NOMO-1 treated with dmso at 0.1 percent for 144 hours (cell line): ENCODE results near the gene MYLK4.

Experiments used
- DNase-seq: peaks from one replicate; lab custom pipeline; 2025; ENCODE audit not compliant: unreplicated experiment; lab: John Stamatoyannopoulos, UW

MYLK4 gene

GRCh38 chr6:2756687-2757224 lies 6.0 kb upstream of the MYLK4 start:
- no peak for DNase-seq

- no peak for DNase-seq
Measured at GRCh38 chr6:2756241-2756640, 5.5 kb upstream of the MYLK4 start.

- no peak for DNase-seq
Measured at GRCh38 chr6:2755456-2755855, 4.7 kb upstream of the MYLK4 start.

GRCh38 chr6:2754911-2755310 lies 4.2 kb upstream of the MYLK4 start:
- no peak for DNase-seq

GRCh38 chr6:2754393-2754792 lies 3.7 kb upstream of the MYLK4 start:
- DNase-seq = no peak

- DNase-seq = no peak
Measured at GRCh38 chr6:2753743-2754142, 3.0 kb upstream of the MYLK4 start.

DNA sequence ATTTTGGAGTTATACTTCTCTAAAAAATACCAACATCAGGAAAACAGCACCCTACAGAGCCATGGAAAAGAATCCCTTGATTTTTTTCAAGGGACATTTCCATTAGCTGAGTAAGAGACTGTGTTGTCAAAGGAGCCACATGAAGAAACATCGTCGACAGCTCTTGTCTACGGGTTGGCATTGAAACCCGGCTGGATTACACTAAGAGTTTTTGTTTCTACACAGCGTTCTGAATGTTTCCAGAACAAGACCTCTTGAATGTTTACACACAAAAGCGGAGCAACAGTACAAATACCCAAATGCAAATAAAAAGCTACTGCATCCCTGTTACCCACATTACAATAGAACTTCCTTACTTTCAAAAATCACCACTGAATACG lies 2.4 kb upstream of the MYLK4 start:
- DNase-seq = no peak

DNA sequence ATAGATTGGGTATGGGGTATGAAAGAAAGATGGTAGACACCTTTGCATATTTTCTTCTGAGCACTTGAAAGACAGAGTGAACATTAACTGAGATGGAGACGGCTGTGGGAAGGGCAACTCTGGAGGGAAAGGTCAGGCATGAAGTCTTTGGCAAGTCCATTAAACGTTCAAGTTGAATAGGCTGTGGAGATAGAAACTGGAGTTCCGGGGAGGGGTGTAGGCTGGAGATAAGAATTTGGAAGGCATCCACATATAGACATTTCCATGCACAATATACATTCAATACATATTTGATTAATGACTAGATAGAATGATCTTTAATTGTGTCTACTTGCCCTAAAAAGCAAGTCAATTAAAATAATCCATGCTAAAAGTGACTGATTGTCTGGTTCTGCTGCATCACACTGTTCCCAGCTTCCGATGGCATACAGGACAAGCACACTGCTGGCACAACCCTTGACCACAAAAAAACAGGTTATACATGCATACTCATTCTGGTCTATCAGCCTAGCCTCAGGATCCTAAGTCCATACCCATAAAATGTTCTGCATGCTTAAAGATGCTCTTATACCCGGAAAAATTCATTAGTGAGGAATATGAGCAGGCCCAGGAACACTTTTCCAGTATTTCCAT lies 1.9 kb upstream of the MYLK4 start:
- no peak for DNase-seq

DNA sequence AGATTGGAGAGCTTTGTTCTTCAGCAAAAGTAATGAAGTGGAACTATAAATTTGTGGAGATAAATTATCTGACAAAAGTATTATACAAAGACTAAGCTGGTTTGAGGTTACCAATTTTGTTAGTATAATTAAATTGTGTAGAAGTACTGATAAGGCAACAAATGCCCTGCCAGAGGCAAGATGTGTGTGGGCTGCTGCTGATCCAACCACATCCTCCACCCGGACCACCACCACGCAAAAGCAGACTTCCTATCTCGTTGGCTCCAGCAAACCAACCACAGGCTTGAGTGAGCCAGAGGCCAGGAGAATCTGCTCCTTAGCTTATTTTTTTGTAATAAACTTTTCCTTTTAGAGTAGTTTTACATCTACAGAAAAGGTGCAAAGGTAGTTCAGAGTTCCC lies 1.1 kb upstream of the MYLK4 start:
- DNase-seq = no peak

- DNase-seq = peak; percentile 51
Measured at GRCh38 chr6:2749969-2750600, 637 bp downstream of the MYLK4 start.

- DNase-seq = no peak
Measured at GRCh38 chr6:2748183-2748582, 2.5 kb downstream of the MYLK4 start.

DNA sequence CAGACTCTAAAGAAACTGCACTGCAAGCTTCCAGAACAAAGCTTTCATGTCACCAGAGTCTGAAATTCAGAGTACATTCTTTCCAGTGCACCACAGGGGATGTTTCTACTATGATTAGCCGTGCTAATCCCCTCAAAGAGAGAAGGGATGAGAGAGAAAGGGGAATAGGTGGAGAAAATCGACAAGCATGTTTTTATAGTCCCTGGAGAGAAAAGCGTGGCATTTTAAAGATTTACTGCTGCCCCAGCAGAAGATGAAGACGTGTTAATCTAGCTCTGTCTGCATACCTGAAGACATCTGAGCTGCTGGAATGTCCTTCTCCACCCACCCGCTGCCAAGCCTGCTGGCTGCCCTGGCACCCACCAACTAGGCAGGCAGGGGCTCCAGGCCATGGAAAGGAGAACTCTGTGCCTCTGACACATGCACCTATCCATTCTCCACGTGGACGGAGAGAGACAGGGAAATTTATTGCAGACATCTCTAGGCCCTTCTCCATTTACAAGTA lies 4.1 kb downstream of the MYLK4 start:
- DNase-seq = no peak

DNA sequence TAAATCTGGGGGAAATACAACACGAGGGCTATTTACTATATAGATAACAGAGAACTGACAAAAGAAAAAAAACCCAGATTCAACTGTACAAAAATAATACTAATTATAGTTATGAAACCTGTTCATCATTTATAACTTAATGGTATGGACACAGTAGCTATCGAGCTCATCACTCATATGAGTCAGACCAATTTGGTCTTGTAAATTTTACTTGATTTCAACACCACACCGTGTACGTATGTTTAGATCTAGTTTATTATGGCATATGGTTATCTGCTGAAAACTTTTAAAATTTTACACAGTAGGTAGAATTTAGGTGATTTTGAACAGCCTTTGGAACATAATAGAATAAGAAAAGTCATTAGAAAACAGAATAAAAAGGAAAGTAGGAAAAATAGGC lies 5.5 kb downstream of the MYLK4 start:
- no peak for DNase-seq

- no peak for DNase-seq
Measured at GRCh38 chr6:2744778-2745177, 5.9 kb downstream of the MYLK4 start.

DNA sequence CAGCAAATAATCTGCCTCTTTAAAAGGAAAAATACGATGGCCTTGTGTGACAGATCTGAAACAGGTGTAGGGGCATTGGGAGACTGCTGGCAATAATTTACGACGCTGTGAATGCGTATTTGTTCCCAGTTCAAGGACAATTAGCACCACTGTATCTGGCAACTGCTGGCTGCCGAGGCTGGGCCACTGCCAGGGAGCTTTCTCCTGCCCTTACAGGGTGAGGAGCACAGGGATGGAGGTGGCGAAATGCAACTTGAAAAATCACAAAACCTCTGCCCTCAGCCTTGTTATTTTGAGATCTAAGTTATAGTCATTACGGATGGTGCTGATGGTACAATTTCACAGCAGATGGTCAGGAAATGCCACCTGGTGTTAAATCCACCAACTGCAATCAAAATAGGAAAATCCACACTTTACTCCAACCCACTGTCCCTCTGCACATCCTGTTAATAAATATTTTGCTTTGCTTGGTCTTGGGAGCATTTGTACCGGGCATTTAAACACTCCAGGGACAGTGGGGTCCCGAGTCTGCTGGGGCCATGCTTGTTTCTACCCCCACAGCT lies 6.4 kb downstream of the MYLK4 start:
- DNase-seq = no peak

DNA sequence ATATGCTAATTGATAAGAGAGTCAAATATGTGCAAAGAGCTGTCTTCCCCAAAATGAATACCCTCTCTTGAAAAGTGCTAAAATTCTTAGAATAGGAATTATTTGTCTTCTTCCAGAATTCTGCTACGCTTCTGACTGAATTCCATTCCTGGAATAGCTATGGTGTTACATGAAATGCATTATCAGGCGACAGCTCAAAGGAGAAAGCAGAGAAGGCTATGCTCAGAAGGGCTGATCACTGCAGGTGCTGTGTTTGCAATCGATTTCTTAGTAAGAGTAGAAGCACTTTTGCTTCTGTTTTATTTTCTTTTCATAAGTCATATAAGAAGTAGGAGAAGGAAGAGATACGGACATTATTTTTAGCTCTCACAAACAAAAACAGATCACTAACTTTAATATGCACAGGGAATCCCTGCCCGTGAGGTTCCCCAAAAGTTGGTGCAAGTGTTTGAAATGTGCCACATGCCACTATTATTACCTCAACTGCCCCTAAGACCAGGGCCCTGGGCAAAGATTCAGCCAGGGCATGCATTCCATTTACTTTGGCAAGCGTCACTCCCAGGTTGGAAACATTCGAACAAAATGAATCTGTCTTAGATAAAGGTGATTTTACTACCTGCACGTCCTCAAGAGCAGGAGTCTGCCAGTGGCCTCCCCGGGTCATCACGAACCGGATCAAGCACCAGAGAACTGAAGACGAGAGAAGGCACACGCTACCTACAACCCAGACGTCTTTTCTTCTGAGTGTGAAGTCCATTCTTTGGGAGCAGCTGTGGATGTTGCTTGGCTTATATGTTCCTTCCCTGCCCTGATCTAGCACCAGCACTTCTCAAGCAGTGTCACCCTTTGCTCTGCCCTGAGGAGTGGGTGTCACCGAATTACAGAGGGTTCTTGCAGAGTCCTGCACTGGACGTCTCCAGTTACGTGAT lies 7.2 kb downstream of the MYLK4 start:
- no peak for DNase-seq

DNA sequence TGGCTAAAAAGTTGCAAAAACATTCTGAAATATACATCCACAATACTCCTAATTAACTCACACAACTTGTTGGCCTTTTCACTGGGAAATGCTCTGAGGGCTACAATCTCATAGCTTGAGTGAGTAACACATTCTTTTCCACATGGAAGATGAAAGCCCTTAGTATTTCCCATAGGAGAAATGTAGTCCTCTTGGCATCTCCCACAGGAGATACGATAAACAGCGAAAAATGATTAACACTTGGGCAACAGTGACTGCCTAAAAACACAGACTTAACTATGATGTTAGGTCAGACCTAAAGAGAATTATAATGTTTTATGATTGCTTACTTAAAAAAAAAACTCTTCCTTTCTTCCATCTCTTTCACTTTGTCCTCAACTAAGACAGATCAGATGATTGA lies 9.0 kb downstream of the MYLK4 start:
- DNase-seq = no peak

- no peak for DNase-seq
Measured at GRCh38 chr6:2740581-2740980, 10.1 kb downstream of the MYLK4 start.

DNA sequence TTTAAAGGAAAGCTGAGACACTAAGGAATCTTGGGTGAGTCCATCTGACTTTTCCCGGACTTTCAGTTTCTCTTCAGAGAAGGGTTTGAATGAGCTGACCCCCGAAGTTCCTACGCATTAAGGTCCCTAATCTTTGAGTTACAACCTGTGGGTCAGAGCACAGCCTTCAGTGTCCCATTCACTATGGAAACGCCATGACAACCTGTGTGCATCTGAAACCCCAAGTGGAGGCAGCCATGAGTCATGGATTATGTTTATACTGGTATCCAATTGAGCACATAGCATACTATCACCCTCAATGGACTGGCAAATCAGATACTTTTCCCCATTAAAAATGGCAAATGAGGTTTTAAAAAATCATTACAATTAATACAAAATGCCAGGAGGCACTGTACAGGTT lies 11.4 kb downstream of the MYLK4 start:
- no peak for DNase-seq

- DNase-seq = no peak
Measured at GRCh38 chr6:2738373-2738979, 12.2 kb downstream of the MYLK4 start.

DNA sequence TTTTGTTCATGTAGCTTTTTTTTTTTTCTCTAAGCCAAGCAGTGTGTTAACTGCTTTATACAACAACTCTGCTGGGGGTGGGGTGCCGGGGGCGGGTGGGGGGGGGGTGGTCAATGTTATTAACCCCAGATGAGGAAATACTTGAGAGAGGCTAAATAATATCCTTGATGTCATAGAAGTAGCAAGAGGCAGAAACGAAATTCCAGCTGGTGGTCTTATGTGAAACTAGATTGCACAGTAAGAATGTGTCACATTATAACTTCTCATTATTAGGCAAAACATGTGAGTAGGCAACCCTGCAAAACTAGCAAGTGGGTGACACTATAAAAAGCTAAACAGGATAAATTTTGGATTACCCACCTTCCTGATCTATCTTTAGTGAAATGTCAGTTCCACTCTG lies 12.8 kb downstream of the MYLK4 start:
- DNase-seq = no peak
